Esophagus muscularis mucosa (tissue), 4 donors: ENCODE data around the gene FMN1. TPM values are rescaled to one million over a fixed set of nuclear protein-coding genes. Genes with fewer than 3 reads are reported as not detected.
"Not testable (repeated sequence)": the region's sequence is repeated elsewhere in the genome, so short reads cannot be mapped to it uniquely, and the experiment has no call there.

Experiments
- DNase-seq: peaks from one replicate; pipeline ENCODE4 v3.0.0-alpha.2; 2017; ENCODE audit errors: extremely low spot score
- H3K27ac ChIP-seq, 4 donors: fragments of 200-600 bp; sonication (generic); replicated peaks in 1 of 4; 1 replicate in 3 of 4; 2 replicates in 1 of 4; pipeline ENCODE4 v1.5.1; 2016 to 2019; ENCODE audit warnings: mild to moderate bottlenecking in 1 of 4
- H3K27me3 ChIP-seq, 4 donors: fragments of 200-600 bp; sonication (generic); one replicate each; pipeline versions ENCODE4 v1.5.1 to v1.6.0; 2016 to 2019
- H3K36me3 ChIP-seq, 4 donors: fragments of 200-600 bp; sonication (generic); one replicate each; pipeline ENCODE4 v1.5.1; 2016 to 2019
- H3K4me1 ChIP-seq, 4 donors: fragments of 200-600 bp; sonication (generic); one replicate each; pipeline ENCODE4 v1.5.1; 2016 to 2019
- H3K4me3 ChIP-seq, 4 donors: fragments of 200-600 bp; sonication (generic); 1 replicate in 2 of 4; 2 replicates in 2 of 4; pipeline ENCODE4 v1.5.1; 2016 to 2019; ENCODE audit warnings: mild to moderate bottlenecking in 4 of 4, moderate library complexity in 1 of 4
- H3K9me3 ChIP-seq, 4 donors: fragments of 200-600 bp; sonication (generic); 1 replicate in 3 of 4; 2 replicates in 1 of 4; pipeline ENCODE4 v1.5.1; 2016 to 2019
- CTCF ChIP-seq, 3 experiments: fragments of 200-600 bp in 2 of 3; fragments of 450-650 bp in 1 of 3; sonication (generic) in 2 of 3; IDR thresholded peaks; one replicate each; pipeline ENCODE4 v1.5.1; 2017 to 2019; ENCODE audit warnings: antibody characterized with exemption in 3 of 3, mild to moderate bottlenecking in 2 of 3, moderate library complexity in 1 of 3
- EP300 ChIP-seq: sonication (generic); formaldehyde crosslinking; IDR thresholded peaks from one replicate; pipeline ENCODE4 v1.6.1; 2017; ENCODE audit warnings: antibody characterized with exemption
- POLR2A ChIP-seq: fragments of 450-650 bp; IDR thresholded peaks from one replicate; pipeline ENCODE4 v1.6.1; 2017; ENCODE audit warnings: antibody characterized with exemption, moderate library complexity, mild to moderate bottlenecking, low read depth
- POLR2AphosphoS5 ChIP-seq, 2 donors: sonication (generic); formaldehyde crosslinking; IDR thresholded peaks; one replicate each; pipeline ENCODE4 v1.6.1; 2017; ENCODE audit warnings: antibody characterized with exemption in 2 of 2
- WGBS: methylation state at CpG from one replicate; pipeline ENCODE4 v1.1.5; 2018; 5-methylcytosine and 5-hydroxymethylcytosine counted together
- intact Hi-C: fragments of 100-400 bp; cut with DNase I; formaldehyde crosslinking; loops from one replicate; pipeline ENCODE4 v1.15.1; 2023
- total RNA-seq, 4 donors: library from RNA; depleted of rRNA; stranded (reverse); fragments of >200 nt; gene quantifications; one replicate each; pipeline versions ENCODE4 v1.1.0 to v1.2.1, GENCODE V29; 2016

FMN1 gene
- total RNA-seq, 4 donors from 2014 or later: 4.8 to 12.5 (median 8.6) TPM

- Histone ChIP-seq H3K9me3 (no peaks in the 10 kb centered on the region), H3K27me3 (no peaks in the 10 kb centered on the region), H3K4me1 (peaks cover 0 to 21% (median 15%) of the 10 kb centered on the region in 4 donors), H3K27ac (no peak overlapping the region), H3K4me3 (no peak overlapping the region), H3K36me3 (no peaks in the 10 kb centered on the region)
- WGBS: 88% methylated on average over 3 of the region's 3 CpGs
- TF ChIP-seq POLR2AphosphoS5 (IDR thresholded peaks at IDR 0.05) (no peak), EP300 (no peak), POLR2A (no peak), CTCF (IDR thresholded peaks at IDR 0.05) (no peak)
- no peak for DNase-seq
- intact Hi-C loops: no loop called here
Measured at GRCh38 chr15:32852771-32853170, 341.7 kb downstream of the FMN1 start.

- Histone ChIP-seq H3K4me1 (peaks cover 0 to 18% (median 15%) of the 10 kb centered on the region in 4 donors), H3K27ac (no peak overlapping the region), H3K4me3 (no peak overlapping the region), H3K27me3 (no peaks in the 10 kb centered on the region), H3K9me3 (no peaks in the 10 kb centered on the region), H3K36me3 (no peaks in the 10 kb centered on the region)
- TF ChIP-seq POLR2AphosphoS5 (IDR thresholded peaks at IDR 0.05) (no peak), POLR2A (no peak)
- intact Hi-C loops: no loop called here
- WGBS: 97% methylated on average over 4 of the region's 4 CpGs
- no peak for DNase-seq
Measured at GRCh38 chr15:32852017-32852416, 342.5 kb downstream of the FMN1 start.

GRCh38 chr15:32851572-32851971, 342.9 kb downstream of the FMN1 start:
- Histone ChIP-seq H3K36me3 (no peaks in the 10 kb centered on the region), H3K9me3 (no peaks in the 10 kb centered on the region), H3K27me3 (no peaks in the 10 kb centered on the region), H3K4me1 (peaks cover 0 to 16% (median 13%) of the 10 kb centered on the region in 4 donors), H3K27ac (no peak overlapping the region), H3K4me3 (no peak overlapping the region)
- DNase-seq: no peak
- no peak for TF ChIP-seq EP300
- no peak for TF ChIP-seq POLR2A
- no peak for TF ChIP-seq POLR2AphosphoS5 (IDR thresholded peaks at IDR 0.05)
- TF ChIP-seq CTCF (IDR thresholded peaks at IDR 0.05): no peak
- intact Hi-C loops: no loop called here
- WGBS: 79% methylated on average over 5 of the region's 5 CpGs

GRCh38 chr15:32849769-32850668, 344.5 kb downstream of the FMN1 start:
- TF ChIP-seq POLR2AphosphoS5 (IDR thresholded peaks at IDR 0.05) (no peak), EP300 (no peak), POLR2A (no peak), CTCF (IDR thresholded peaks at IDR 0.05) (no peak)
- Histone ChIP-seq H3K27ac (no peak overlapping the region), H3K9me3 (no peaks in the 10 kb centered on the region), H3K4me3 (no peak overlapping the region), H3K36me3 (no peaks in the 10 kb centered on the region), H3K27me3 (no peaks in the 10 kb centered on the region), H3K4me1 (peaks cover 0 to 3% (median 0%) of the 10 kb centered on the region in 4 donors)
- WGBS: 89% methylated on average over 11 of the region's 11 CpGs
- DNase-seq: no peak
- intact Hi-C loops: loop anchor here (5.0 to 10.0 kb wide), 3 partner anchors 105 to 183 kb away; no protein-coding TSS in a partner anchor

GRCh38 chr15:32846671-32847070, 347.8 kb downstream of the FMN1 start:
- H3K27me3 ChIP-seq, H3K36me3 ChIP-seq, H3K4me1 ChIP-seq, H3K9me3 ChIP-seq, H3K4me3 ChIP-seq, DNase-seq, H3K27ac ChIP-seq: not testable (repeated sequence)
- WGBS: 100% methylated on average over 2 of the region's 2 CpGs
- intact Hi-C loops: loop anchor here (5.0 to 10.0 kb wide), 3 partner anchors 108 to 179 kb away; no protein-coding TSS in a partner anchor
